GM19468 (cell line): Measurements from ENCODE around the gene FAM32A.

Experiments used
- ATAC-seq: cut with Tn5 transposase; IDR thresholded peaks from one replicate; pipeline ENCODE4 v1.9.1; 2021; ENCODE audit warnings: mild to moderate bottlenecking, moderate library complexity, moderate number of reproducible peaks; ENCODE audit not compliant: unreplicated experiment; ENCODE audit errors: extremely low read depth

The FAM32A gene

DNA sequence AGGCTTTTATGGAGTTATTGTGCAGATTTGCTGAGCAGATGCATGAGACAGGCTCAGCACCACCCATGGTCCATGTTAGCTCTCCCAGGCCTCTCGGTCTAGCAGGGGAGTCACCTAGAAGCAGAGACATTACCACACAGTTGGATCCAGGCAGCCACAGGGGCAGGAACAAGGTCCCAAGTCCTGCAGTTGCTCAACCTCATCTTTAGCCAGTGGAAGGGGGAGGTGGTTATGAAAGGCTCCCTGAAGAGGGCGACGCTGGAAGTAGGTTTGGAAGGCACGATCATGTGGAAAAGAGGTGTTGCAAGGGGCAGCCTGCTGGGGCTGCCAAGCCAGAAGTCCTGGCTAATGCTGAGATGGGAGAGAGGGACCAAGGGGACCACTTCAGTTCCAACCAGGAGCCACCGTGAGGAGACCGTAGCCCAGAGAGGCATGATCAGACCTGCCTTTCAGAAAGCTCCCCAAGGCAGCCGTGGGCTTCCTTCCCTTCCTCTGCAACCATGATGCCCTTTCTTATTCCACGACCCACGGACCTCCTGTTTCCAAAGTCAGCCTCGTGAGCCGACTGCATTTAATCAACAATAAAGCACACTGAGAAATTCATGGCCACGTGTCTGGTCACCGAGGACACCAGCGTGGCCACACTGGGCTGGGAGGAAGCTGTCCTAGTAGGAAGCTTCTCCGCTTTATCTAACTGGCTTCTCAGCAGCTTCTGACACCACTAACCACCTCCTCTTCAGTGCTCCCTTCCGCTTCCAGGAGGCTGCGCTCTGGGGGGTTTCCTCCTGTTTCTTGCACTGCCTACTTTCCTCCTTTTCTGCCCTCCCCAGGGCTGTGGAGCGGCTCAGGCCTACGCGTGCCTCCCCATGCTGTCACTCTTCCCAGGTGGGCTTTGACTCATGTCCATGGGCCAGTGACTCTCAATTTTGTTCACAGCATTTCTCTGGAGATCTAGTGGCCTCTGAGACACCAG, 15.1 kb downstream of the FAM32A start:
- ATAC-seq, result no peak

DNA sequence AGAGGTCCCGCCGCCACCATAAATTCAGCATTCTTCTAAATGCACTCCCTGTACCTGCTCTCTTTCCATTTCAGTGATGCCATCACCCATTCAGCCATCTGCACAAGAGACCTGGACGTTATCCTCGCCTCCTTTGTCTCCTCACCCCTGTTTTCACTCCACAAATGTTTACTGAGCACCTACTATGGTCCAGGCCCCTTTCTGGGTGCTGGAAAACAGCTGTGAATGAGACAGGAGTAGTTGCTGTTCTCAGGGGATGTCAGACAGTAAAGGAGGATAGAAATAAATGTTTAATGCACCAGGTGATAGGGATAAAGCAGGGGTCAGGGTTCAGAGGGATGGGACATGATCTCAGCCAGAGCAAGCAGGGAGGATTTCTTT, 15.8 kb downstream of the FAM32A start:
- ATAC-seq, result no peak

DNA sequence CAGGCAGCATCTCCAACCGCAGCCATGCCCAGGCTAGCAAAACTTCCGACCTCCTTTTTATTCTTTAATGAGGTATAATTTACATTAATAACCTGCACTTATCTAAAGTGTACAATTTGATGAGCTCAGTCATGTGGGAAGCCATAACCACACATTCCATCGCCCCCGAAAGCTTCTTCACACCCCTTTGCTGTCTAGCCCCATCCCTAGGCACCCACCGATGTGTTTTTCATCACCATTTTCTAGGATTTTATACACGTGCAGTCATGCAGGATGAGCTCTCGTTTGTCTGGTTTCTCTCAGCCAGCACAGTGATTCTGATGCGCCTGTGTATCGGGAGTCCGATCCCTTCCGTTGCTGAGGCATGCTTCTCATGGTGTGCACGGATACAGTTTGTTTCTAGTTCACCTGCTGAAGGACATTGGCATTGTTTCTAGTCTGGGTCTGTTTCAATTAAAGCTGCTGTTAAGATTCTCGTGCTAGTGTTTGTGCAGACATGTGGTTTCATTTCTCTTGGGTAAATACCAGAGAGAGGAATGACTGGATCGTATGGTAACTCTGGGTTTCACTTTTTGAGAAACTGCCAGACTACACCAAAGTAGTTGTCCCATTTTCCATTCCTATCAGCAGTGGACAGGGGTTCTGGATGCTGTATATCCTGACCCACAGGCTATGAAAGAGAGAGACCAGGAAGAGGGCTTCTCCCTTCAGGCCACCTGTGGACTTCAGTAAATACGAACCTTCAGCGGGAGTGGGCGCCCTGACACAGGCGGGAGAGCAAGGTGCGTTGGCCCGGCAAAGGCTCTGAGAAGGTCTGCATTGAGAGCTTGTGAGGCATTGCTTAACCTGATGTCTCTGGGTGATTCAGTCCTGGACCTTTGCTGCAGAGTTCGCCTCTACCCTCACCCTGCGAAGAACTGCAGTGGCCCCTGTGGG, 17.4 kb downstream of the FAM32A start:
- ATAC-seq, result no peak

DNA sequence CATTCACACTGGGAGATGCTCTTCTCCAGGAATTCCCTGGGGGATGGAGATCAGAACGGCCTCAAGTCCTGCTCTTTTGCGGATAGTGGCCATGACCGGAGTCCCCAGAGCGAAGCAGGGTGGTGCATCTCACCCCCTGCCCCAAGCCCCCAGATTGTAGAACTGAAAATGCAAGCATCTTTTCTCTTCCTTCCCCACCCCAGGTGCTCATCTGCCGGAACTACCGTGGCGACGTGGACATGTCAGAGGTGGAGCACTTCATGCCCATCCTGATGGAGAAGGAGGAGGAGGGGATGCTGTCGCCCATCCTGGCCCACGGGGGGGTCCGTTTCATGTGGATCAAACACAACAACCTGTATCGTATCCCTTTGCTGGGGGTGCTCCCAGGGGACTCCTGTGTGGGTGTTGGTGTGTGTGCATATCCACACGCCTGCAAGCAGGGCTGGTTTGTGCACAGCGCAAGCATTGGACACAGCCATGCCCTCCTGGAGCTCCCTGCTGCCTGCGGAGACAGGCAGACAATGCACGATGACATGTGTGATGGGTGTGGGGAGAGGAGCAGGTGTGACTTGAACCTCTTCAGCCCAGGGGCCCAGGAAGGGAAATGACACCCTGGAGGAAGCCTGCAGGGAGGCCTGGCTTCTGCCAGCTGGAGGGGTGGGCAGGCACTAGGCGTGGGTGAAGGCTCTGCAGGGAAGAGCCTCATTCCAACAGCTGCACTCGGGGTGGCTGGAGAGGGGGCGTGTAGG, 18.2 kb downstream of the FAM32A start:
- ATAC-seq, result no peak

DNA sequence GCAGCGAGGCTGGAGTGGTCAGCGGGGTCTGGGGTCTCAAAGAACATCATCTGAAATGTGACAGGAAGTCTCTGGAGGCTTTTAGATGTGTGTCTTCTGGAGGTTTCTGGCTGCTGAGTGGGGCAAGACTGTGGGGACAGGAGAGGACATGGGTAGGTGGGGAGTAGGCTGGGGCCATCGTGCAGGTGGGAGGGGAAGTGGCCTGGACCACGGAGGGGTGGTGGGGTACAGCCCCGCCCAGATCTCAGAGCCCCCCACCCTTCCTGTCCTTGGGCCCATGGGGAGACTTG, 18.7 kb downstream of the FAM32A start:
- ATAC-seq, result no peak

DNA sequence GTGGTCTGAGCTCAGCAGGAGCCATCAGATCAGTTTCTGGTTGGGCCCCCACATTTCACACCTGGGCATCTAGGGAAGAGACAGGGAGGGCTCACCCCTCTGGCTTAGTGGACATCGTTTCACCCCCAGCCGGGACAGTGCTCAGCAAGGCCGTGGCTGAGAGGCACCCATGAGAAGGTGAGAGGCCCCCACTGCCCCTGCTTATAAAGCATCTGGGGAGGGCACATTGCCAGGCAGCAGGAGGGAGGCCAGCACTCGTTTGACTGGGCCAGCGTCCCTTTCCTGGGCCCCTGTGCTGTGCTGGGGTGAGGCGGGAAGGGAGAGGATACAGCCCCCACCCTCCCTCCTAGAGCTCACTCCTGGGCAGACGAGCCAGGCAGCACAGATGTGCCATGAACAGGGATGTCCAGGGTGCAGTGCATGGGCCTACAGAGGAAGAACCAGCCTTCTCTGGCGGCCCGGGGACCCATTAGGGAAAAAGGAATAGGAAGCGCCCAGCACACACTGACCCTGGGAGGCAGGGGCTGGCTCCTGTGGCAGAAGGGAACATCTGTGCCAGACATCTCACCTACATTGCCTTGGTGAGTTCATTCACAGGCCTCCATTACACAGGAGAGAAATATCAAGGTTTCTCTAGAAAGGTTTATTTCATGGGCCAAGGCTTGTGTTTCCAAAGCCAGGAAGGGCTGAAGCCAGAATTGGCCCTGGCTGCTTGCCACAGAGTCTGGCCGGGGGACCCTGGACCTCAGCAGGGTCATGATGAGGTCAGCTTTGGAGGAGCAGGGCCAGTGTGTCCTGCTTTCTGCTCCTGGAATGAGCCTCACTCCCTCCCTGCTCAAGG, 20.2 kb downstream of the FAM32A start:
- ATAC-seq, result no peak

DNA sequence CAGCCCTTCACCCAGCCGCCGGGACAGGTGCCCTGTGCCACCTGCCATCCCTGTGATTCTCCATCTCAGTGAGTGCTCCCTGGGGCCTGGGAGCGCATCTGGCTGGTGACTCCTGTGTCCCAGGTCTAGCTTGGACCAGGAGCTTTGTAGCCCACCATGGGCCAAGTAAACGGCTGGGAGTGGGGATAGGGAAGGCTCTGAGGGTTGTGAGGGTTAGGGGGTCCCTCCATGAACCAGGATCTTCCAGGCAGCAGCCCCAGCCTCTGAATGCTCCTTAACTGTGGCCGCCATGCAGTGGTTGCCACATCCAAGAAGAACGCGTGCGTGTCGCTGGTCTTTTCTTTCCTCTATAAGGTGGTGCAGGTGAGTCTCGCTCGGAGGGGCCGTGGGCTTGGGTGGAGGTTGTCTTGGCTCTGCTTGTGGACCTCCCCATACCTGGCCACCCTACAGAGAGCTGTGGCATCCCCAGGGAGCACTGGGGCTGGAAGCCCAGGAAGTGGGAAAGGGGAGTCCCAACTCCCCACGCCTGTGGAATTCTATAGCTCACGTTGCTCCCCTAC, 20.9 kb downstream of the FAM32A start:
- no peak for ATAC-seq

DNA sequence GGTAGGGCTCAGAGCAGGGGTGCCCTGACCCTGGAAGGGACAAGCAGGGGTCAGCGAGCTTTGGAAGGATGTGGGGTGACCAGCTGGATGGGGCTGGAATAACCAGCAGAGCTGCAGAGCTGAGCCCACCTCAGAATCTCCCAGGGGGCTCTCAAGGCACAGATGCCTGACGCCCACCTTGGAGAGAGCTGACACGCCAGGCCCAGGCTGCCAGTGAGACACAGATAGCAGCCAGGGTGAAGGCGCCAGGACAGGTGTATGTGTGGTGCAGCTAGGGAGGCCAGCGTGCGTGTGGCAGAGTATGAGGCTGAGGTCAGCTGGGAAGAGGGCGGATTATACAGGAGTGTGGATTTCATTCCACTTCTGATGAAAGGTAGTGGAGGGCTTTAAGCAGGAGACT, 21.4 kb downstream of the FAM32A start:
- ATAC-seq, result no peak

DNA sequence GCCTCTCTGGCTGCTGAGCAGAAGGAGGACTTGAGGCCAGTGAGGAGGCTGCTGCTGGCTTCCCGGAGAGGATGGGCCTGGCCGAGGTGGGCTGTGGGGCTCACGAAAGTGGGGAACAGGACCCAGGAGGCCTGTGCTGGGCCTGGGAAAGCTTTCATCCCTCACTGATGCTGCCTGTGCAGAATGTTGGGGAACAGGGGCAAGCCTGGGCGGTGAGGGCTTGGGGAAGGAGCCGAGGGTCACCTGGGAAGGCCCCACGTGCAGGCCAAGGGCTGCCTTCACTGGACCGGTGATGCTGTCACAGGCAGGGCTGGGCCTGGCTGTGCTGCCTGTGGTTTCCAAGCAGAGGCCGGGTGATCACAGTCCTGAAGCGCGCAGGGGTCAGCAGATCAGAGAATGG, 21.9 kb downstream of the FAM32A start:
- no peak for ATAC-seq

DNA sequence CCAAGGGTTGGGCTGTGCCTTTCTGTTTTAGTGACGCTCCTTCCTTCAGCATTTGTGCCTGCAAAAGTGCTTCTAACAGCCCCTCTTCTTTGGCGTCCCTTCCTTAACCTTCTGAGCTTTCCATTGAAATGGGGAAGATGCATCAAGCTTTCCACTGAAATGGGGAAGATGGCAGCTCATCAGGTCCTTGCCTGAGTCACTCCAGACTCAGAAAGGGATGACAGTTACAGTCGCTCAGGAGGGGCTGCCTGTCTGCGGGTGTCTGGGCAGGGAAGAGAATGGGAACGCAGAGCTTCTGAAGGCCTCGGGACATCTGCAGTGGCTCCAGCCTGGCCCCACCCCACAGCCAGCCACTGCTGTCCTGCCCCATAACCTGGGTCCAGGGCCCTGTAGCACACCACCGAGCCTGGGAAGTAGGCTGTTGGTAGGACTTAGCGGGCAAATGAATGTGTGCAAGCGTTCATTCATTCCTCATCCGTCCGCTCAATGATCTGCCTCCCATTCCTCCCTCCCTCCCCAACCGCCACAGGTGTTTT, 22.3 kb downstream of the FAM32A start:
- no peak for ATAC-seq

DNA sequence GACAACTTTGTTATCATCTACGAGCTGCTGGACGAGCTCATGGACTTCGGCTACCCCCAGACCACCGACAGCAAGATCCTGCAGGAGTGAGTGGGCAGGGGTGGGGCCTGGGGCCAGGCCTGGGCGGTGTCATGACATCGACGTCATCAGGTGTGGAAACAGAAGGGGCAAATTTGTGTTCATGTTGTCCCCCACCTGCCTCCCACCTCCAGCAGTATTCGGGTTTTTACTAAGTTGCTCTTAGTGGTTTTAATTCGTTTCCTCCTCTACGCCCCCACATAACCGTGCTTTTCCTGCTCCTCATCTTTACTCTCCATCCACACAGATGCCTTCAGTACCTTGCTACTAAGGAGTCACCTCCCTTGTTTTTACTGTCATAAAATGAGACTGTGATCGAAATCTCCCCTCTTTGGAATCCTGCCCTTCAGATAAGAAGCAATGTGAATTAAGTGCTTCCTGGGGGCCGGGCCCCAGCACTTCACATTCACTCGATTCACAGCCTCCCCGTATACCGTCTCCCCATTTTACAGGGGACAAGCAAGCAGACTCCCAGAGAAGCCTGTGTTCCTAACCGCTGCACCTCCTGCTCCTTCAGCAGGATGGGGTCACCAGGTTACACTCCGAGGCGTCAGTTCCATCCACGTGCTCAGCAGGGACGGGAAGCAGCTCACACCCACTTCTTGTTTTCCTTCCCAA, 23.0 kb downstream of the FAM32A start:
- no peak for ATAC-seq

DNA sequence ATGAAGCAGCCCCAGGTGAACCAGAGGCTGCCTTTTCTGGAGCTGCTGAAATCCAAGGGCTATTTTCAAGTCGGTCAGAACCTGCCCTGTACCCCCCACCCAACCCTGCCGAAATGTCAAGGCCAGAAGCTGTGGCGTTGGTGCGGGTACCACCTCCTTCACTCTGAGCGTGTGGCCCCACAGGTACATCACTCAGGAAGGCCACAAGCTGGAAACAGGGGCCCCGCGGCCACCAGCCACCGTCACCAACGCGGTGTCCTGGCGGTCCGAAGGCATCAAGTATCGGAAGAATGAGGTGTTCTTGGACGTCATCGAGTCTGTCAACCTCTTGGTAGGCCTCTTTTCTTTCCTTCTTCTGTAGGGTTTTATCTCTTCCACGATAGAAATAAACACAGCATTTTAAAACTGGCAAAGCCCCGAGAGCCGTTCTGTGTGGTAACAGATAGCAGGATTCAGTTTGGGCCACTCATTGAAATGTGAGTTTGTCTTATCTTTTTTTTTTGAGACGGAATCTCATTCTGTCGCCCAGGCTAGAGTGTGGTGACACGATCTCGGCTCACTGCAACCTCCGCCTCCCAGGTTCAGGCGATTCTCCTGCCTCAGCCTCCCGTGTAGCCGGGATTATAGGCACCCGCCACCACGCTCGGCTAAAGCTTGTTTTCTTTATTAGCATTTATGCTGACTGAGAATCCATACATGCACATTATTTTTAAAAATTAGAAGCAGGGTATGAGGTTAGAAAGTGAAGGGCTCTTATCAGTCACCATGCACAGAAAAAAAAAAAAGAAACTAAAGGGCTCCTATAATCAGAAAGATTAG, 23.8 kb downstream of the FAM32A start:
- no peak for ATAC-seq

DNA sequence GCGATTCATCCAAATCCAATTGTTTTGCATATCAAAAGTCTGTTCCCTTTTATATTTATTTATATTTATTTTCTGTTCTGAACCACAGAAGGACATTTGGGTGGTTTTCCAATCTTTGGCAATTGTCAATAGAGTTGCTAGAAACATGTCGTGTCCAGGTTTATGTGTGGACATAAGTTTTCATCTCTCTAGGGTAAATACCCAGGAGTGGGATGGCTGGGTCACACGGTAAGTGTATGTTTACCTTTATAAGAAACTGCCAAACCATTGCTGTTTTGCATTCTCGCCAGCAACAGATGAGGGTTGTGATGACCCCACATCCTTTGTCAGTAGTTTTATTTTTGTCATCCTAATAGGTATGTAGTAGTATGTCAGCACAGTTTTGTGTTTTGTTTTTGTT, 25.0 kb downstream of the FAM32A start:
- no peak for ATAC-seq

DNA sequence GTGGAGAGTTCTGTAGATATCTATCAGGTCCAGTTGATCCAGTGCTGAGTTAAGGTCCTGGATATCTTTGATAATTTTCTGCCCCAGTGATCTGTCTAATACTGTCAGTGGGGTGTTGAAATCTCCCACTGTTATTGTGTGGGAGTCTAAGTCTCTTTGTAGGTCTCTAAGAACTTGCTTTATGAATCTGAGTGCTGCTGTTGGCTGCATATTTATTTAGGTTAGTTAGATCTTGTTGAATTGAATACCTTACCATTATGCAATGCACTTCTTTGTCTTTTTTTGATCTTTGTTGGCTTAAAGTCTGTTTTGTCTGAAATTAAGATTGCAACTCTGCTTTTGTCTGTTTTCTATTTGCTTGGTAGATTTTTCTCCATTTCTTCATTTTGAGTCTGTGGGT, 27.9 kb downstream of the FAM32A start:
- ATAC-seq, result no peak

DNA sequence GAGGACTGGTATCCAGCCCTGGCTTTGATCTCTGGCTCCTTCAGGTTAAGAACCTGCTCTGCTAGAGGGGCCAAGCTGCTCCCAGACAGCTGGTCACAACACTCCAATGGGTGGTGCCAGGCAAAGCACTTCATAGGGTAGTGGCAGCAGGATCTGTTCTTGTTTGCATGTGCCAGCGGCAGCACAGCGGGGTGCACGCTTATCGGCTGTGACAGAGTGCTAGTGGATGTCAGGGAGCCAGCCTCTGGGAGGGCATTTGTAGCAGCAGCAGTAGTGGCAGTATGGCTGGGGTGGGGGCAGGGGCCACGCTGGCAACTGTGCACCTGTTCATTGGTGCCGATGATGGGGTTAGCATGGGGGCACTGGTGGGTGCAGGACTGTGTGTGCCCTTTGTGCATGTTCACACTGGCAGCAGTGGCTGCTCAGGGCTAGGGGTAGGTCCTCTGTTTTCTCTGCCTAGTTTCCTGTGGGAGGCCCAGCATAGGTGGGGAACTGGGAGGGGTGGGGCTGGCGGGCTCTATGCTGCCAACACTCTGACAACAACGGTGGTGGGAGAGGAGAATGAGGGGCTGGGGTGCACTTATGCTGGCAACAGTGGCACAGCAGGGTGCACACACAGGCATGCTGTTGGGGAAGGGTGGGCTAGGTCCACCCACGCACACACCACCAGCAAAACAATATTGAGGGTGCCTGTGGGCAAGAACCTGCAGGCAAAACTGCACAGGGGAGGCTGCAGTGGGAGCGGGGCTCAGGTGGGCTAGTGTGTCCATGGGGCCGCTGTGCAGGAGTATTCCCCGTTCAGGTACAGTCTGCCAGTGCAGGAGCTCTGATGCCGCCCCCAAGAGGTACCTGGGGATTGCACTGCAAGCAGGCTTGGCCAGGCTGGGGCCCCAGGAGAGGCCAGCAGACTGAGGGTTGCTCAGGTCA, 31.8 kb downstream of the FAM32A start:
- ATAC-seq, result no peak

DNA sequence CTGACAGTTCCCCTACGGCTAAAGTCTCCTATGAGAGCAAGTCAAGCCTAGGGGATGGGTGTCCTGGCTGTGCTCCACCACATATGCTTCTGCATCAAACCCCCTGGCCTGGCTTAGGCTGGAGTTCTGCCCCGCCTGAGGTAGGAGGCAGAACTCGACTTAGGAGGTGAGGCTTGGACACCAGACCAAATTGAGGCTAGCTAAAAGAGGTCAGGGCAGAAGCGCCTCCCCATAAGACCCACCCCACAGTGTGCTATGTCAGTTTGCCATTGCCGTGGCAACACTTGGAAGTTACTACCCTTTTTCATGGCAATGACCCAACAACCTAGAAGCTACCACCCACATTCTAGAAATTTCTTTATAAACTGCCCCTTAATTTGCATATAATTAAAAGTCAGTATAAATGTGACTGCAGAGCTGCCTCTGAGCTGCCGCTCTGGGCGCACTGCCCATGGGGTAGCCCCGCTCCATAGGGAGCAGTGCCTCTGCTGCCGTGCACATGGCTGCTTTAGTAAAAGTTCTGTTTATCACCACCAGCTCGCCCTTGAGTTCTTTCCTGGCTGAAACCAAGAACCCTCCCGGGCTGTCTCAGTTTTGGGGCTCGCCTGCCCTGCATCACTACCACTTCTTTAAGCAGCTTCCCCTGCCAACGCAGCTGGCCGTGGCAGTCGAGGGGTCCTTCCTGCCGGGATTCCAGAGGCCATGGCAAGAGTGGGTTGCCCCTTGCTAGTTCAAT, 32.7 kb downstream of the FAM32A start:
- ATAC-seq, result no peak
